Bronchial epithelial cell (primary cell): ENCODE measurements around the gene DIAPH1. TPM values are rescaled to one million over a fixed set of nuclear protein-coding genes. Genes with fewer than 3 reads are reported as not detected.
A peak's percentile ranks its signal among the peaks of the same experiment; 100 is the strongest.

Experiments
- DNase-seq: peaks from one replicate; pipeline ENCODE4 v3.0.0-alpha.2; 2010; ENCODE audit warnings: low read depth
- FAIRE-seq: peaks from 2 replicates; lab custom pipeline; 2011; peaks lifted over from hg19 to GRCh38; lab: Jason Lieb, UNC
- H3K27me3 ChIP-seq: 2 replicates; pipeline ENCODE4 v1.5.1; 2011; ENCODE audit warnings: low read length; ENCODE audit not compliant: control insufficient read depth, insufficient read depth
- H3K36me3 ChIP-seq: 2 replicates; pipeline ENCODE4 v1.5.1; 2011; ENCODE audit warnings: low read length; ENCODE audit not compliant: control insufficient read depth, insufficient read depth
- H3K4me3 ChIP-seq: 2 replicates; pipeline ENCODE4 v1.5.1; 2011; ENCODE audit warnings: mild to moderate bottlenecking, low read depth, low read length, control low read depth
- total RNA-seq: library from RNA; depleted of rRNA; stranded (reverse); fragments of >200 nt; gene quantifications from 2 replicates; pipeline ENCODE4 v1.2.1, GENCODE V29; 2014
- TF ChIP-seq, protein P1 (sequence below): IDR thresholded peaks from 2 replicates; pipeline ENCODE4 v1.5.1; 2011; ENCODE audit warnings: mild to moderate bottlenecking, moderate library complexity, low read length, control low read depth, inconsistent platforms; ENCODE audit not compliant: insufficient read depth, severe bottlenecking

Gene DIAPH1
- total RNA-seq, 1 donor from 2014 or later = 48.2 TPM

GRCh38 chr5:141512911-141513626, 105.7 kb downstream of the DIAPH1 start:
- FAIRE-seq = peak; percentile 86
- H3K36me3 ChIP-seq = peaks cover 12% of the 10 kb centered on the region
- TF ChIP-seq, protein P1, sequence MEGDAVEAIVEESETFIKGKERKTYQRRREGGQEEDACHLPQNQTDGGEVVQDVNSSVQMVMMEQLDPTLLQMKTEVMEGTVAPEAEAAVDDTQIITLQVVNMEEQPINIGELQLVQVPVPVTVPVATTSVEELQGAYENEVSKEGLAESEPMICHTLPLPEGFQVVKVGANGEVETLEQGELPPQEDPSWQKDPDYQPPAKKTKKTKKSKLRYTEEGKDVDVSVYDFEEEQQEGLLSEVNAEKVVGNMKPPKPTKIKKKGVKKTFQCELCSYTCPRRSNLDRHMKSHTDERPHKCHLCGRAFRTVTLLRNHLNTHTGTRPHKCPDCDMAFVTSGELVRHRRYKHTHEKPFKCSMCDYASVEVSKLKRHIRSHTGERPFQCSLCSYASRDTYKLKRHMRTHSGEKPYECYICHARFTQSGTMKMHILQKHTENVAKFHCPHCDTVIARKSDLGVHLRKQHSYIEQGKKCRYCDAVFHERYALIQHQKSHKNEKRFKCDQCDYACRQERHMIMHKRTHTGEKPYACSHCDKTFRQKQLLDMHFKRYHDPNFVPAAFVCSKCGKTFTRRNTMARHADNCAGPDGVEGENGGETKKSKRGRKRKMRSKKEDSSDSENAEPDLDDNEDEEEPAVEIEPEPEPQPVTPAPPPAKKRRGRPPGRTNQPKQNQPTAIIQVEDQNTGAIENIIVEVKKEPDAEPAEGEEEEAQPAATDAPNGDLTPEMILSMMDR = no peak
- H3K27me3 ChIP-seq = no peaks in the 10 kb centered on the region
- DNase-seq = peak; percentile 52
- peak overlapping the region; percentile 44 for H3K4me3 ChIP-seq

GRCh38 chr5:141512390-141512910, 106.3 kb downstream of the DIAPH1 start:
- peaks cover 12% of the 10 kb centered on the region for H3K36me3 ChIP-seq
- TF ChIP-seq, protein P1 = peak; percentile 93
- no peak for FAIRE-seq
- DNase-seq = peak; percentile 65
- H3K27me3 ChIP-seq = no peaks in the 10 kb centered on the region
- H3K4me3 ChIP-seq = peak overlapping the region; percentile 44

DNA sequence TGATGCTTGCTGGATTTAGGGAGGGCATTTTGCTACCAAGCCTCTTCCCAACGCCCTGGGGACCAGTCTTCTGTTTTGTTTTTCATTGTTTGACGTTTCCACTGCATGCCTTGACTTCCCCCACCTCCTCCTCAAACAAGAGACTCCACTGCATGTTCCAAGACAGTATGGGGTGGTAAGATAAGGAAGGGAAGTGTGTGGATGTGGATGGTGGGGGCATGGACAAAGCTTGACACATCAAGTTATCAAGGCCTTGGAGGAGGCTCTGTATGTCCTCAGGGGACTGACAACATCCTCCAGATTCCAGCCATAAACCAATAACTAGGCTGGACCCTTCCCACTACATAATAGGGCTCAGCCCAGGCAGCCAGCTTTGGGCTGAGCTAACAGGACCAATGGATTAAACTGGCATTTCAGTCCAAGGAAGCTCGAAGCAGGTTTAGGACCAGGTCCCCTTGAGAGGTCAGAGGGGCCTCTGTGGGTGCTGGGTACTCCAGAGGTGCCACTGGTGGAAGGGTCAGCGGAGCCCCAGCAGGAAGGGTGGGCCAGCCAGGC, 107.0 kb downstream of the DIAPH1 start:
- no peaks in the 10 kb centered on the region for H3K27me3 ChIP-seq
- FAIRE-seq = peak; percentile 43
- H3K4me3 ChIP-seq = no peak overlapping the region
- peaks cover 12% of the 10 kb centered on the region for H3K36me3 ChIP-seq
- TF ChIP-seq, protein P1 = no peak
- no peak for DNase-seq

DNA sequence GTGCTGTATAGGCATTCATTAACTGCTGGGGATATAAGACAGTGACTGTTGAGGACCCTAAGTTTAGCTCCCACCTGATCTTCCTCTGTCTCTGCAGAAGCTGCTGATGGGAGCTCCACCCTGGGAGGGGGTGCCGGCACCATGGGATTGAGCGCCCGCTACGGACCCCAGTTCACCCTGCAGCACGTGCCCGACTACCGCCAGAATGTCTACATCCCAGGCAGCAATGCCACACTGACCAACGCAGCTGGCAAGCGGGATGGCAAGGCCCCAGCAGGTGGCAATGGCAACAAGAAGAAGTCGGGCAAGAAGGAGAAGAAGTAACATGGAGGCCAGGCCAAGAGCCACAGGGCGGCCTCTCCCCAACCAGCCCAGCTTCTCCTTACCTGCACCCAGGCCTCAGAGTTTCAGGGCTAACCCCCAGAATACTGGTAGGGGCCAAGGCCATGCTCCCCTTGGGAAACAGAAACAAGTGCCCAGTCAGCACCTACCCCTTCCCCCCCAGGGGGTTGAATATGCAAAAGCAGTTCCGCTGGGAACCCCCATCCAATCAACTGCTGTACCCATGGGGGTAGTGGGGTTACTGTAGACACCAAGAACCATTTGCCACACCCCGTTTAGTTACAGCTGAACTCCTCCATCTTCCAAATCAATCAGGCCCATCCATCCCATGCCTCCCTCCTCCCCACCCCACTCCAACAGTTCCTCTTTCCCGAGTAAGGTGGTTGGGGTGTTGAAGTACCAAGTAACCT, 107.8 kb downstream of the DIAPH1 start:
- no peak for DNase-seq
- Histone ChIP-seq H3K36me3 (peaks cover 7% of the 10 kb centered on the region), H3K27me3 (no peaks in the 10 kb centered on the region), H3K4me3 (no peak overlapping the region)
- TF ChIP-seq, protein P1 = no peak
- FAIRE-seq = peak; percentile 23

DNA sequence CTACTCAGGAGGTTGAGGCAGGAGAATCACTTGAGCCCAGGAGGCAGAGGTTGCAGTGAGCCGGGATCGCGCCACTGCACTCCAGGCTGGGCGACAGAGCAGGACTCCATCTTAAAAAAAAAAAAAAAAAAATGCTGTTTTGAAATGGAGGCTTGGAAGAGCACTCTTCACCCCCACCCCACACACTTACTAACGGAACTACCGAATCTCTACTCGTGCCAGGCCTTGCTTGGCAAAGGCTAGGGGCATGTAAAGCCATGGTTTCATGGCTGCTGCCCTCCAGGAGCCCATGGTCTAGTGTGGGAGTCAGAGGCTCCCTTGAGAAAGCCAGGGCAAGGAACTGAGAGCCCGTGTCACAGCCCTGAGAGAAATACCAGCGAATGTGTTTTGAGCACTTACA, 108.6 kb downstream of the DIAPH1 start:
- DNase-seq = no peak
- TF ChIP-seq, protein P1 = no peak
- H3K27me3 ChIP-seq = no peaks in the 10 kb centered on the region
- no peak for FAIRE-seq
- no peak overlapping the region for H3K4me3 ChIP-seq
- H3K36me3 ChIP-seq = peaks cover 5% of the 10 kb centered on the region
